ENCODE results near the gene PDZD2.

GRCh38 chr5:31805785-31806400 is 167.0 kb downstream of the PDZD2 start:
- TF ChIP-seq, protein P1, sequence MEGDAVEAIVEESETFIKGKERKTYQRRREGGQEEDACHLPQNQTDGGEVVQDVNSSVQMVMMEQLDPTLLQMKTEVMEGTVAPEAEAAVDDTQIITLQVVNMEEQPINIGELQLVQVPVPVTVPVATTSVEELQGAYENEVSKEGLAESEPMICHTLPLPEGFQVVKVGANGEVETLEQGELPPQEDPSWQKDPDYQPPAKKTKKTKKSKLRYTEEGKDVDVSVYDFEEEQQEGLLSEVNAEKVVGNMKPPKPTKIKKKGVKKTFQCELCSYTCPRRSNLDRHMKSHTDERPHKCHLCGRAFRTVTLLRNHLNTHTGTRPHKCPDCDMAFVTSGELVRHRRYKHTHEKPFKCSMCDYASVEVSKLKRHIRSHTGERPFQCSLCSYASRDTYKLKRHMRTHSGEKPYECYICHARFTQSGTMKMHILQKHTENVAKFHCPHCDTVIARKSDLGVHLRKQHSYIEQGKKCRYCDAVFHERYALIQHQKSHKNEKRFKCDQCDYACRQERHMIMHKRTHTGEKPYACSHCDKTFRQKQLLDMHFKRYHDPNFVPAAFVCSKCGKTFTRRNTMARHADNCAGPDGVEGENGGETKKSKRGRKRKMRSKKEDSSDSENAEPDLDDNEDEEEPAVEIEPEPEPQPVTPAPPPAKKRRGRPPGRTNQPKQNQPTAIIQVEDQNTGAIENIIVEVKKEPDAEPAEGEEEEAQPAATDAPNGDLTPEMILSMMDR (IDR thresholded peaks at IDR 0.05), result no peak
- no peak for TF ChIP-seq POLR2A (IDR thresholded peaks at IDR 0.05)

All from vagina (tissue), 2 donors.